Measurements from ENCODE around the gene LMF1. TPM values are rescaled to one million over a fixed set of nuclear protein-coding genes. Genes with fewer than 3 reads are reported as not detected.
"Not testable (repeated sequence)": the region's sequence is repeated elsewhere in the genome, so short reads cannot be mapped to it uniquely, and the experiment has no call there.

The LMF1 gene
- total RNA-seq, 1 donor from 2014 or later = 10.2 TPM

- DNase-seq (ENCODE audit: low spot score in 2 of 2) = no peak
- FAIRE-seq = no peak
These were observed 83.7 kb downstream of the LMF1 start for GRCh38 chr16:886802-887731.

- FAIRE-seq = no peak
- no peak for DNase-seq (ENCODE audit: low spot score in 2 of 2)
These were observed 84.7 kb downstream of the LMF1 start for GRCh38 chr16:886084-886543.

GRCh38 chr16:885391-885790, 85.4 kb downstream of the LMF1 start:
- no peak for DNase-seq (ENCODE audit: low spot score in 2 of 2)
- FAIRE-seq = no peak

GRCh38 chr16:884232-884631, 86.6 kb downstream of the LMF1 start:
- DNase-seq (ENCODE audit: low spot score in 2 of 2) = no peak
- FAIRE-seq = no peak

- FAIRE-seq (no peak), DNase-seq (ENCODE audit: low spot score in 2 of 2) (no peak)
These were observed 87.0 kb downstream of the LMF1 start for GRCh38 chr16:883781-884180.

GRCh38 chr16:883340-883739, 87.4 kb downstream of the LMF1 start:
- FAIRE-seq = no peak
- no peak for DNase-seq (ENCODE audit: low spot score in 2 of 2)

GRCh38 chr16:882671-883070, 88.1 kb downstream of the LMF1 start:
- not testable (repeated sequence) for DNase-seq (ENCODE audit: low spot score in 2 of 2); FAIRE-seq

GRCh38 chr16:882256-882655, 88.5 kb downstream of the LMF1 start:
- FAIRE-seq (no peak), DNase-seq (ENCODE audit: low spot score in 2 of 2) (no peak)

- DNase-seq (ENCODE audit: low spot score in 2 of 2) (no peak), FAIRE-seq (no peak)
These were observed 89.3 kb downstream of the LMF1 start for GRCh38 chr16:881219-882097.

GRCh38 chr16:880471-881171, 90.2 kb downstream of the LMF1 start:
- FAIRE-seq = no peak
- DNase-seq (ENCODE audit: low spot score in 2 of 2) = no peak

GRCh38 chr16:879986-880385, 90.8 kb downstream of the LMF1 start:
- FAIRE-seq (no peak), DNase-seq (ENCODE audit: low spot score in 2 of 2) (no peak)

GRCh38 chr16:879461-879861, 91.3 kb downstream of the LMF1 start:
- no peak for DNase-seq (ENCODE audit: low spot score in 2 of 2)
- no peak for FAIRE-seq

- DNase-seq (ENCODE audit: low spot score in 2 of 2) (no peak), FAIRE-seq (no peak)
These were observed 91.9 kb downstream of the LMF1 start for GRCh38 chr16:878886-879285.

GRCh38 chr16:878072-878784, 92.6 kb downstream of the LMF1 start:
- no peak for FAIRE-seq
- DNase-seq (ENCODE audit: low spot score in 2 of 2) = no peak

GRCh38 chr16:877242-878071, 93.3 kb downstream of the LMF1 start:
- DNase-seq (ENCODE audit: low spot score in 2 of 2) = no peak
- FAIRE-seq = no peak

- FAIRE-seq = no peak
- no peak for DNase-seq (ENCODE audit: low spot score in 2 of 2)
These were observed 94.1 kb downstream of the LMF1 start for GRCh38 chr16:876523-877241.

GRCh38 chr16:876041-876335, 94.8 kb downstream of the LMF1 start:
- DNase-seq (ENCODE audit: low spot score in 2 of 2) (no peak), FAIRE-seq (no peak)

- no peak for FAIRE-seq
- no peak for DNase-seq (ENCODE audit: low spot score in 2 of 2)
These were observed 95.4 kb downstream of the LMF1 start for GRCh38 chr16:875182-876040.

All from frontal cortex (tissue), 4 donors.